Inflammatory macrophage treated with lipopolysaccharide for 1 hour (primary cell): ENCODE results near the gene SH3TC2.

Source experiments
- DNase-seq, 2 donors: peaks; one replicate each; pipeline ENCODE4 v3.0.0-alpha.2; 2020 to 2022

Gene SH3TC2

DNA sequence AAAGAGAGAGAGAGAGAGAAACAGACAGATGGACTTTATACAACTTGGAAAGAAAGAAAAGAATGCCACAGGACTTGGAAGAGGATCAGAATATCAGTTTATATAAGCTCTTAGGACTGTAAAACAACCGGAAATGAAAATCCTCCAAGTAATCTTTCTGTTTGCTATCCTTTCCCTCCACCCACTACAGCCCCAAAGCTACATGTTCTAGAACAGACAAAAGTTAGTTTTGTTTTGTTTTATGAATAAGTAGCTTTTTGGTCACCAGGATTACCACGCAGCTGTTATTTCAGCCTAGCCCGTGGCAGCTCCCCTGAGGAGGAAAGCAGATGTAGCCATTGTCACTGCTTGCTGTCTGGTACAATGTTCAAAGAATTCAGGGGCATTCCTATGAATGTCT is 66.6 kb downstream of the SH3TC2 start:
- no peak for DNase-seq

GRCh38 chr5:148995791-148996190 is 67.1 kb downstream of the SH3TC2 start:
- DNase-seq = no peak

DNA sequence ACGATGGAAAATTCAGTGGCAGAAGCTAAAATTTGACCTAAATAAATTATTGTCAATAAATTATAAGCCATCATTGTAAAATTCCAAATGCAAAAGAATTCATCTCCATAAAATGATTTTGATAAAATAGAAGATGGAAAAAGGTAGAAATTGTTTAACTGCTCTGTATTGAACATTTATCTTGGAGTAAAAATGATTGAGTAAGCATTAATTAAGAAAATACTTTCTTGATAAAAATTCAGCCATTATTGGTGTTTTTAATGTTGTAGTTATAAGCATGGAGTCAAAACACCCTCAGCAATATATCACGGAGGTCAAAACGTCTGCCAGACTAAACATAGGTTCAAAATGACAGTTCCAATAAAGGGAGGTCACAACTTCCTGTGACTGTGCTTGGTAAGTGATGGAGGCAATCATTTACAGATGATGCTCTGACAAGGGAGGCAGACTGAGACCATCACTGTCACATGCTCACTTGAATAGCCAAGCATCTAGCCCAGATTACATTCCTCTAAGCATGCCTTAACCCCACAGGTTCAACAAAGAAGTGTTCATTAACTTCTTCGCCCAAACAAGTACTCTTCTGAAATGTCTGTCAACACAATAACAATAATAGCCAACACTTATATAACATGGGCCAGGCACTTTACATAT is 69.5 kb downstream of the SH3TC2 start:
- no peak for DNase-seq

- no peak for DNase-seq
Observed at GRCh38 chr5:148992265-148992664, 70.6 kb downstream of the SH3TC2 start.

DNA sequence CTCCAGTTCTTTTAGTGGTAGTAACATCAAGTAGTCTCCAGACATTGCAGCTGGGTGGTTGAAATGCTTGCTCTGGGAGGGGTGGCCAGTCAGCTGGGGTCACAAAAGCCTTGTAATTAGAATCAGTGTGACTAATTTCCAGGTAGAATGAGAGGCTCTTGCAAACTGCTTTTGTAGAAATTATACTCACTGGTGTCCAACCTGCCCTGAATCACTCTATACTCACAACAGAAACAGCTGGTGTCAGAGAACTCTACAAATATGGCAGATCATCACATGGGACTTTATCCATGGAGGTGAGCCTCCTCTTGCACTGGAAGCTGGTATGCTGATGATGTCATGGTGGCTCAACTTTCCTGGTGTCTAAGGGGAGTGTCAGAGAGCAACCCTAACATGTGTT is 71.3 kb downstream of the SH3TC2 start:
- DNase-seq = no peak

- no peak for DNase-seq
Observed at GRCh38 chr5:148990817-148991216, 72.0 kb downstream of the SH3TC2 start.

- DNase-seq = no peak
Observed at GRCh38 chr5:148989567-148989966, 73.3 kb downstream of the SH3TC2 start.

GRCh38 chr5:148988328-148988727 is 74.5 kb downstream of the SH3TC2 start:
- DNase-seq = no peak

- DNase-seq = no peak
Observed at GRCh38 chr5:148986636-148987035, 76.2 kb downstream of the SH3TC2 start.

DNA sequence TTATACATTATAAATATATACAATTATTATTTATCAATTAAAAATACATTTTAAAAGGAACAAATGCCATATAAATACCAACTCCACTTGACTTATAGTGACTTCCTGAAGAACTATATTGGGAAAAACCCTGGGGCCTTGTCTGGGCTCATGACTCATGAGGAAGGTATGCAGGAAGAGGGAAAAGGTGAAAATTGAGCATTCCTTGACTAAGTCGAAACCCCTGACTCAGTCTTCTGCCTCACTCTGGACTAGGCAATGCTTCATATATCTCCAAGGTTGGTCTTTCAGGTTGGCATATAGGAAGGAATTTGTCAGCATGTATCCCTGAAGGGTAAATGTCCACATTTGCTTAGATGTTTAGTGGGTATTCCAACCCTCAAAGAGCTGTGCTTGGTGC is 78.5 kb downstream of the SH3TC2 start:
- no peak for DNase-seq

DNA sequence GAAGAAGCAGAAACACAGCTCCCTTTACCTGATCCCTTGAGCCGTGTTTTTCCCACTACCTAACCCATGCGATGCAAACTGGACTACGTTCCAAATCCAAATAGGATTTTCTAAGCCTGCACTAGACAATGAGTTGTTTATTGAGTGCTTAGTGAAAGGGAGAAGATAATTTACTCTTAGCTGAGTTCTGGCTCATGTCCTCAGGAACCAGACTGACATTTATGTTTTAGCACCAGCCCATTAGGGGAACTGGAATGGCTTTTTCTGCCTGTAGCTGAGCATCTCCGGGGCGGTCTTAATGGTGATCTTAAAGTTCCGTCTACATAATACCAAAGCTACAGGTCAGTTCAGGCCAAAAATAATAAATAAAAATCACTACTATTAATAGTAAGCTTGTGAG is 81.5 kb downstream of the SH3TC2 start:
- DNase-seq = no peak

DNA sequence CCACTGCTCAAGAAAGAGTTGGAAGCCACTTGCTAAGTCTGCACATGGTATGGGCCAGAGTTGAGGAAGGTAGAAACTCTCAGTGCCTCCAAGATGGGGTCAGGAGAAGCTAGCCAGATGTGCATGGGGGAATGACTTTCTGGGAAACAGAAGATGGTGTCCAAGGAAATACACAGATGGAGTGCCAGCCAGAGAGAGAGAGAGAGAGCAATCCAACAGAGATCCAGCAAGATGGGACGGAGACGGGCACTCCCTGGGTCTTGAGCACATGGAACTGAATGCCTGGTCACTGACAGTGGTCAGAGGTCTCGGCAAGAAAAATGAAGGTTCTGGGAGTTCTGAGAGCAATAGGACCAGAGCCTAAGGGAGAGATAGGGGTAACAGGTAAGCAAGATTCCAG is 82.1 kb downstream of the SH3TC2 start:
- no peak for DNase-seq

DNA sequence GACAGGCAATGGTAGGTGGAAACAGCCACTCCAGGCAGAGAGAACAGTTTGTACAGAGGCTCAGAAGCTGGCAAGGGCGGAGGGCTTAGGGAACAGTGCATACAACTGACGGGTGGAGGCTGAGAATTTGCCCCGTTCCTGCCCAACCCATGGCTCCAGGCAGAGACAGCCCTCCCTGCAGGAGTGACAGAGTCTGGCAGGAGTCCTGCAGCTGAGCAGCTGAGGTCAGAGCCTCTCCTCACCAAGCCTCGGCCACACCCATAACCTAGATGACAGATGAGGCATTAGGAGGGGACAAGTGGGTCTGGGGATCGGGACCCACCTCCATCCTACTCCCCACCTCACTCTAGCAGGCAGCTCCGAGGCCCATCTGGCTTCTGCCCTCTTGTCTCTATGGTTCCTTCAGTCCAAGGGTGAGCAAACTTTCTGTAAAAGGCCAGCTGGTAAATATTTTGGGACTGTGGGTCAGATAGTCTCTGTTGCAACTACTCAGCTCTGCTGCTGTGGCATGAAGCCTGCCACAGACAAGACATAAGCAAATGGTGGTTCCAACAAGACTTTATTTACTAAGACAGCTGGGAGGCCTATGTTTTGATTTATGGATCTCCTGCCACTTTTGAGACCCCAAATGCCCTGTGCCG is 83.7 kb downstream of the SH3TC2 start:
- no peak for DNase-seq

GRCh38 chr5:148978370-148979082 is 84.3 kb downstream of the SH3TC2 start:
- DNase-seq = no peak

DNA sequence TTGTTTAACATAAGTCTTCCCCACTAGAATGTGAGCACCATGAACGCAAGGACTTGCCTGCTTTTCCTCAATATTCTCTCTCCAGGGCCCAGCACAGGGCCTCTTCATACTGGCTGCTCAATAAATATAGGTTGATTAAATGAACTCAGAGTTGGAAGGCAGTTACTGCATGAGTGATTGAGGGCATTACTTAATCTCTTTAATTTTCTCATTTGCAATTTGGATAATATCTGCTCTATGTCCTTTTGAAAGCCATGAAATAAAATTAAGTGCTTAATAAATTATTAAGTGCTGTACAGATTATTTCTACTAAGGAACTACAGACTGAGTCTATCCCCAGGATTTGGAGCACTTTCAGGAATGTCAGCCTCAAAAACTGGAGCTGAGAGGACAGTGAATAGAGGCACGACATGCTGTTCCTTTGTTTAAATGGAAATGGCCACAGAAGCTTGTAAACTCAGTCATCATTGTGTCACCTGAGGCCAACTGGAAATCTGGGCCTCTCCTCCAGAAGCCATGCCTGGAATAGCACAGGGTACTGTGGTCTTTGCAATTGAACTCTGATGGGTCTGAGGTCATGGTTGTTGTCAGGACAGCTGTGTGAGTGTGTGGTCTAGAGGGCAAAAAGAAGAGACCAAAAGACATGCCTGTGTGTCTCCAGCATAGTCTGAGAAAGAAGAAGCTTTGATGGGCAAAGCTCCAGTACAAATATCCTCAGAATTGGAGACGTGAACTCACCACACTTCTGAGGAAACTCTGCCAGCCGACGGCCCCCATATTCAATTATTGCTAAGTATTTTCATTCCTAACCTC is 86.1 kb downstream of the SH3TC2 start:
- DNase-seq = no peak

DNA sequence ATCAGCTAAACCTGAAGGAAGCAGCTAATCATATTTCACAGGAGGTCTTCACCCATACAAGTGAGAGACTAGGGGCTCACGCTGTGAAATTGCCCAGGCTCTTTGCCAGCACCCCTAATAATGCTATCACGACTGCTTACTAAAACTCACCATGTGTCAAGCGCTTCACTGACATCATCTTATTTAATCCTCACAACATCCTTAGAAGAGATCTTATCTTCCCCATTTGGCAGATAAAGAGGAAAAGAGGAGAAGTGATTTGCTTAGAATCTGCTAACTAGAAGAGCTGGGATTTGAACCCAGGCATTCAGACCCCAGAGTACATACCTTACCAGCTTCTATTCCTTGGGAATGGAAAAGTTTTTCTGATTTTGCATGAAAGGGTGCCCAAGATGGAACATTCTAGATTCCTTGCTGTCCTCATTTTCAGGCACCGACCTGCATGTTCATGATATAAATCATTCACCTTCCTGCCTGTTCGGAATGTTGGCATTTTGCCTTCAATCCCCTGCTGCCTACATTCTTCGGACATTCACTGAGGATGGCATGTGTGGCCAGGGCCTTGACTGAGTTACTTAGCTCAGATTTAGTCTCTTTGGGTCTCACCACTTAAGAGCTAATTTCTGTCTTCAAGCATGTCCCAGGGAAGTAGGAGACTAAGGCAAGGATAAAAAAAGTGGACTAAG is 88.1 kb downstream of the SH3TC2 start:
- DNase-seq = no peak

DNA sequence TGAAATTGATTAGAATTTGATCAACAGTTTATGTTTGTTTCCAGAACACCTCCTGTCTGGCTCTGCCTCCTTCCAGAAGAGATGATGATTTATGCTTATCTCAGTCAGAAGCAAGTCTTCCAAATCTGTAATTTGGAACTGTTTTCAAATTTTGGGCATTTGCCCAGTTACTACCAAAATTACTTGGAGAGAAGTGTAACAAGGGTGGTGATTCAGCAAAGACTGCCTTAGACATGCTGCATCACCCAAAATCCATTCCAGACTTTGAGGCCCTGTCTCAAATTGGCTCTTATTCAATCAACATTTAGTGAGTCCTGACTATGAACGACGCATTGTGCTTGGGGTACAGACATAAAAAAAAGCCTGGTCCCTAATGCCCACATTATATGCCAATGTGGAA is 89.4 kb downstream of the SH3TC2 start:
- peak in 1 of 2 donors; percentile 22 for DNase-seq

- peak; percentile 87 to 93 for DNase-seq
Observed at GRCh38 chr5:148972974-148973374, 89.9 kb downstream of the SH3TC2 start.

DNA sequence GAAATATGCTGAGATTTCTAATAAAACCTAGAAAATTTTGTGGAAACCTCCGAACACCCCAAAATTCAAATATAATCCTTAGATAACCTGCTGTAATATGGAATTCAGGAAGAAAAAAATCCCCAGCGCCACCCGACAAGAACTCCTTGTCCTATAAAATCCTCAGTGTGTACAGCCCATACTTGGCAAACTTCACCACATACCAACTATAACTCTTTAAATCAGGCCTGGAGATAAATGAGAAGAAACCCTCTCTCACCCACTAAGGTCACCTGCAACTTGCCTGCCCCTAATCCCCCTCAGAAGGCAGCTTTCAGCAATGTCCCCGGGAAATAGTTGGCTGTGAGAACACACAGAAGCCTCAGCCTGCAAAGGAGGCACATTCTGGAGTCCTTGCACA is 90.5 kb downstream of the SH3TC2 start:
- no peak for DNase-seq

DNA sequence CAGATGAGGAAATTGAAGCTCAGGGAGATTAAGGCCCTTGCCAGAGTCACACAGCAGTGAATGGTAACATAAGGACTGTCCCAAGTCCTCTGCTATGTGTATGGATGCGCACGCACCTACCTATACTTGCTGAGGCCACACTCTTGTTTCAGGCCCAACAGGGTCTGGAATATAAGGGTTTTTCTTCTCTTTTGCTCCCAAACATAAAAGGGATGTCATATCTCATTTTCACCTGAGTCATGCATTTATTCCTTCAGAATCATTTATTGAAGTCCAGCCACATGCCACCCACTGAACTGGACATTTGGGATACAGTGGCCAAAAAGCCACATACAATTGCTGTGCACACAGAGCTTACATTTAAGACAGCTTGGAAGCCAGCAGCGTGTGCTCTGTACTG is 92.0 kb downstream of the SH3TC2 start:
- DNase-seq = no peak

- DNase-seq = no peak
Observed at GRCh38 chr5:148970228-148970627, 92.6 kb downstream of the SH3TC2 start.

- DNase-seq = no peak
Observed at GRCh38 chr5:148969291-148969690, 93.6 kb downstream of the SH3TC2 start.

GRCh38 chr5:148968311-148968710 is 94.6 kb downstream of the SH3TC2 start:
- no peak for DNase-seq
